T follicular helper cell (primary cell): ENCODE data around the gene TNNT1.
"Not testable (repeated sequence)": the region's sequence is repeated elsewhere in the genome, so short reads cannot be mapped to it uniquely, and the experiment has no call there.

ENCODE experiments used
- DNase-seq: peaks from one replicate; pipeline ENCODE4 v3.0.0-alpha.2; 2020; ENCODE audit warnings: low read depth

Gene TNNT1

GRCh38 chr19:55109527-55110291 lies 39.3 kb downstream of the TNNT1 start:
- no peak for DNase-seq

- not testable (repeated sequence) for DNase-seq
Measured at GRCh38 chr19:55107252-55107651, 41.8 kb downstream of the TNNT1 start.

- DNase-seq, result no peak
Measured at GRCh38 chr19:55106591-55106990, 42.4 kb downstream of the TNNT1 start.

GRCh38 chr19:55105237-55105636 lies 43.8 kb downstream of the TNNT1 start:
- DNase-seq, result no peak

- DNase-seq, result no peak
Measured at GRCh38 chr19:55103190-55103589, 45.8 kb downstream of the TNNT1 start.

GRCh38 chr19:55101261-55101660 lies 47.7 kb downstream of the TNNT1 start:
- no peak for DNase-seq

- no peak for DNase-seq
Measured at GRCh38 chr19:55099557-55100506, 49.2 kb downstream of the TNNT1 start.

- DNase-seq, result no peak
Measured at GRCh38 chr19:55098716-55099556, 50.1 kb downstream of the TNNT1 start.

GRCh38 chr19:55097864-55098715 lies 50.9 kb downstream of the TNNT1 start:
- DNase-seq, result no peak

- DNase-seq, result no peak
Measured at GRCh38 chr19:55096061-55096701, 52.8 kb downstream of the TNNT1 start.

- no peak for DNase-seq
Measured at GRCh38 chr19:55095260-55096060, 53.5 kb downstream of the TNNT1 start.

- DNase-seq, result no peak
Measured at GRCh38 chr19:55094456-55095259, 54.3 kb downstream of the TNNT1 start.

- no peak for DNase-seq
Measured at GRCh38 chr19:55092423-55093318, 56.3 kb downstream of the TNNT1 start.

GRCh38 chr19:55091955-55092354 lies 57.1 kb downstream of the TNNT1 start:
- no peak for DNase-seq

GRCh38 chr19:55091126-55091910 lies 57.7 kb downstream of the TNNT1 start:
- DNase-seq, result no peak

GRCh38 chr19:55090564-55090963 lies 58.4 kb downstream of the TNNT1 start:
- no peak for DNase-seq

GRCh38 chr19:55089342-55089944 lies 59.6 kb downstream of the TNNT1 start:
- DNase-seq, result no peak
